Measurements from ENCODE around the gene HEBP2. TPM values are rescaled to one million over a fixed set of nuclear protein-coding genes. Genes with fewer than 3 reads are reported as not detected.
"Not testable (repeated sequence)": the region's sequence is repeated elsewhere in the genome, so short reads cannot be mapped to it uniquely, and the experiment has no call there.

Gene HEBP2
- total RNA-seq, 1 donor from 2014 or later = 101 TPM

- H3K4me3 ChIP-seq = no peak overlapping the region
- H3K4me1 ChIP-seq = peaks cover 26% of the 10 kb centered on the region
- no peak for TF ChIP-seq CTCF (IDR thresholded peaks at IDR 0.05; ENCODE audit: borderline replicate concordance)
- H3K27ac ChIP-seq (replicated peaks) = no peak overlapping the region
- intact Hi-C loops (cut with micrococcal nuclease) = no loop called here
- no peaks in the 10 kb centered on the region for H3K27me3 ChIP-seq (ENCODE audit: low read depth)
- H3K9me3 ChIP-seq (replicated peaks) = no peaks in the 10 kb centered on the region
- DNase-seq = no peak
- peaks cover 45% of the 10 kb centered on the region for H3K36me3 ChIP-seq
Measured at GRCh38 chr6:138421089-138421488, 17.1 kb downstream of the HEBP2 start.

GRCh38 chr6:138421608-138422007, 17.6 kb downstream of the HEBP2 start:
- Histone ChIP-seq H3K36me3 (peaks cover 45% of the 10 kb centered on the region), H3K27ac (replicated peaks) (no peak overlapping the region), H3K27me3 (ENCODE audit: low read depth) (no peaks in the 10 kb centered on the region), H3K4me1 (peaks cover 28% of the 10 kb centered on the region), H3K9me3 (replicated peaks) (no peaks in the 10 kb centered on the region), H3K4me3 (no peak overlapping the region)
- intact Hi-C loops (cut with micrococcal nuclease) = no loop called here
- TF ChIP-seq CTCF (IDR thresholded peaks at IDR 0.05; ENCODE audit: borderline replicate concordance) = no peak
- DNase-seq = no peak

- H3K9me3 ChIP-seq (replicated peaks) = no peaks in the 10 kb centered on the region
- no peak for DNase-seq
- TF ChIP-seq CTCF (IDR thresholded peaks at IDR 0.05; ENCODE audit: borderline replicate concordance) = no peak
- H3K27me3 ChIP-seq (ENCODE audit: low read depth) = no peaks in the 10 kb centered on the region
- intact Hi-C loops (cut with micrococcal nuclease) = no loop called here
- H3K4me1 ChIP-seq = peaks cover 37% of the 10 kb centered on the region
- peaks cover 36% of the 10 kb centered on the region for H3K36me3 ChIP-seq
- H3K27ac ChIP-seq (replicated peaks) = peak overlapping the region; percentile 28
- no peak overlapping the region for H3K4me3 ChIP-seq
Measured at GRCh38 chr6:138422861-138423260, 18.8 kb downstream of the HEBP2 start.

GRCh38 chr6:138424004-138424904, 20.2 kb downstream of the HEBP2 start:
- TF ChIP-seq CTCF (IDR thresholded peaks at IDR 0.05; ENCODE audit: borderline replicate concordance) = no peak
- DNase-seq = no peak
- Histone ChIP-seq H3K27me3 (ENCODE audit: low read depth) (no peaks in the 10 kb centered on the region), H3K4me1 (peaks cover 51% of the 10 kb centered on the region), H3K4me3 (no peak overlapping the region), H3K9me3 (replicated peaks) (no peaks in the 10 kb centered on the region), H3K36me3 (peaks cover 26% of the 10 kb centered on the region), H3K27ac (replicated peaks) (no peak overlapping the region)
- intact Hi-C loops (cut with micrococcal nuclease) = no loop called here

- intact Hi-C loops (cut with micrococcal nuclease) = loop anchor here (5.0 kb wide), 1 partner anchor 162 kb away; no protein-coding TSS in a partner anchor
- Histone ChIP-seq H3K4me1 (peaks cover 61% of the 10 kb centered on the region), H3K36me3 (peaks cover 25% of the 10 kb centered on the region)
- H3K4me3 ChIP-seq; H3K27me3 ChIP-seq (ENCODE audit: low read depth); H3K27ac ChIP-seq (replicated peaks); H3K9me3 ChIP-seq (replicated peaks); DNase-seq: not testable (repeated sequence)
Measured at GRCh38 chr6:138425256-138425655, 21.2 kb downstream of the HEBP2 start.

GRCh38 chr6:138426500-138427123, 22.6 kb downstream of the HEBP2 start:
- Histone ChIP-seq H3K27me3 (ENCODE audit: low read depth) (no peaks in the 10 kb centered on the region), H3K27ac (replicated peaks) (peak overlapping the region; percentile 83), H3K36me3 (peaks cover 14% of the 10 kb centered on the region), H3K4me3 (no peak overlapping the region), H3K4me1 (peaks cover 75% of the 10 kb centered on the region), H3K9me3 (replicated peaks) (no peaks in the 10 kb centered on the region)
- TF ChIP-seq CTCF (IDR thresholded peaks at IDR 0.05; ENCODE audit: borderline replicate concordance) = peak; percentile 14
- intact Hi-C loops (cut with micrococcal nuclease) = loop anchor here (5.0 kb wide), 1 partner anchor 161 kb away; no protein-coding TSS in a partner anchor
- no peak for DNase-seq

All from left ventricle myocardium inferior (tissue), 1 donor.